DND-41 (cell line): ENCODE measurements around the gene PINLYP.

ENCODE experiments used
- ATAC-seq: fragments of 200-7000 bp; cut with Tn5 transposase; 3 replicates; pipeline ENCODE4 v1.9.1; 2021; ENCODE audit warnings: low read depth; ENCODE audit not compliant: insufficient read depth
- DNase-seq: peaks from one replicate; pipeline ENCODE4 v3.0.0-alpha.2; 2020
- H2AFZ ChIP-seq: 2 replicates; pipeline ENCODE4 v1.6.0; 2012; ENCODE audit warnings: low read depth, low read length
- H3K27ac ChIP-seq: 2 replicates; pipeline ENCODE4 v1.5.1; 2012; ENCODE audit warnings: low read length, inconsistent platforms
- H3K27me3 ChIP-seq: fragments of 200-600 bp; sonication (generic); 2 replicates; pipeline ENCODE4 v1.6.0; 2012; ENCODE audit warnings: low read length, mild to moderate bottlenecking, inconsistent platforms; ENCODE audit not compliant: insufficient read depth, poor library complexity
- H3K36me3 ChIP-seq: 2 replicates; pipeline ENCODE4 v1.5.1; 2012; ENCODE audit warnings: low read length, inconsistent platforms; ENCODE audit not compliant: insufficient read depth
- H3K4me1 ChIP-seq: 2 replicates; pipeline ENCODE4 v1.5.1; 2012; ENCODE audit warnings: mild to moderate bottlenecking, low read length; ENCODE audit not compliant: insufficient read depth
- H3K4me2 ChIP-seq: 2 replicates; pipeline ENCODE4 v1.6.0; 2012; ENCODE audit warnings: mild to moderate bottlenecking, moderate library complexity, low read length, inconsistent platforms; ENCODE audit not compliant: insufficient read depth
- H3K4me3 ChIP-seq, 2 experiments: fragments of 200-600 bp in 1 of 2; shearing (Covaris generic) in 1 of 2; 2 replicates each; pipeline ENCODE4 v1.5.1; 2012 to 2016; ENCODE audit warnings: inconsistent platforms in 2 of 2, low read length in 2 of 2, mild to moderate bottlenecking in 2 of 2, low read depth in 1 of 2, moderate library complexity in 1 of 2
- H3K79me2 ChIP-seq: 2 replicates; pipeline ENCODE4 v1.6.0; 2012; ENCODE audit warnings: low read length, inconsistent platforms; ENCODE audit not compliant: insufficient read depth
- H3K9ac ChIP-seq: 2 replicates; pipeline ENCODE4 v1.6.0; 2012; ENCODE audit warnings: low read depth, mild to moderate bottlenecking, inconsistent platforms, low read length, moderate library complexity
- H3K9me3 ChIP-seq: 2 replicates; pipeline ENCODE4 v1.5.1; 2012; ENCODE audit warnings: low read length, moderate library complexity, mild to moderate bottlenecking, inconsistent platforms; ENCODE audit not compliant: insufficient read depth, severe bottlenecking
- H4K20me1 ChIP-seq: 2 replicates; pipeline ENCODE4 v1.6.0; 2012; ENCODE audit warnings: low read length; ENCODE audit not compliant: insufficient read depth
- CTCF ChIP-seq: IDR thresholded peaks from 2 replicates; pipeline ENCODE4 v1.5.1; 2012; ENCODE audit warnings: borderline replicate concordance, low read length, moderate library complexity, mild to moderate bottlenecking; ENCODE audit not compliant: poor library complexity, severe bottlenecking; ENCODE audit errors: extremely low read depth
- EZH2 ChIP-seq: IDR thresholded peaks from 3 replicates; pipeline ENCODE4 v1.6.1; 2012; ENCODE audit warnings: borderline replicate concordance, low read depth, mild to moderate bottlenecking, moderate library complexity, low read length, inconsistent platforms; ENCODE audit not compliant: severe bottlenecking

The PINLYP gene

GRCh38 chr19:43619262-43620060 lies 43.9 kb downstream of the PINLYP start, which contains the start of gene ZNF428:
ZNF428 (minus strand) TSS chr19:43619629; CDS start chr19:43614304, 5,325 bp downstream.
- peaks cover 38% of the 10 kb centered on the region for H3K4me1 ChIP-seq
- peak within 1 kb of the TSS; percentile 86 for H3K4me2 ChIP-seq
- H3K9ac ChIP-seq, result peak within 1 kb of the TSS; percentile 91
- H3K9me3 ChIP-seq, result no peaks in the 10 kb centered on the region
- no peaks in the 10 kb centered on the region for H3K27me3 ChIP-seq
- ATAC-seq (peak; percentile 86), DNase-seq (peak; percentile 94)
- no peaks in the 10 kb centered on the region; the same call in 1 of the 2 replicates for H3K36me3 ChIP-seq
- H4K20me1 ChIP-seq, result peaks cover 20% of the 10 kb centered on the region; the same call in 1 of the 2 replicates
- no peak for TF ChIP-seq CTCF
- no peak for TF ChIP-seq EZH2
- peak within 1 kb of the TSS; percentile 72 to 94 for H3K4me3 ChIP-seq
- peaks cover 52% of the 10 kb centered on the region for H3K79me2 ChIP-seq
- peak within 1 kb of the TSS; percentile 98 for H2AFZ ChIP-seq
- H3K27ac ChIP-seq, result peak within 1 kb of the TSS; percentile 99

- peak overlapping the region; percentile 98 for H2AFZ ChIP-seq
Observed at GRCh38 chr19:43620061-43621001, 44.7 kb downstream of the PINLYP start.

GRCh38 chr19:43622070-43622469 lies 46.5 kb downstream of the PINLYP start:
- no peak overlapping the region for H3K27ac ChIP-seq
- peaks cover 30% of the 10 kb centered on the region for H3K4me1 ChIP-seq
- no peak overlapping the region for H3K4me2 ChIP-seq
- peaks cover 1% of the 10 kb centered on the region; the same call in 1 of the 2 replicates for H4K20me1 ChIP-seq
- DNase-seq (no peak), ATAC-seq (no peak)
- no peaks in the 10 kb centered on the region for H3K27me3 ChIP-seq
- no peak overlapping the region for H3K9ac ChIP-seq
- H3K36me3 ChIP-seq, result no peaks in the 10 kb centered on the region; the same call in 1 of the 2 replicates
- H3K4me3 ChIP-seq, result no peak overlapping the region
- no peak overlapping the region for H2AFZ ChIP-seq
- H3K79me2 ChIP-seq, result peaks cover 26% of the 10 kb centered on the region
- no peaks in the 10 kb centered on the region for H3K9me3 ChIP-seq
- TF ChIP-seq EZH2 (no peak), CTCF (no peak)

More at GRCh38 chr19:43620061-43621001, 44.7 kb downstream of the PINLYP start:
- Histone ChIP-seq H3K9me3 (no peaks in the 10 kb centered on the region), H3K36me3 (no peaks in the 10 kb centered on the region; the same call in 1 of the 2 replicates), H3K4me2 (peak overlapping the region; percentile 86), H3K4me3 (peak overlapping the region; percentile 72 to 94; a peak in 3 of 4 replicates), H3K4me1 (peaks cover 38% of the 10 kb centered on the region), H3K9ac (peak overlapping the region; percentile 91), H3K27me3 (no peaks in the 10 kb centered on the region), H3K79me2 (peaks cover 43% of the 10 kb centered on the region), H4K20me1 (peaks cover 15% of the 10 kb centered on the region; the same call in 1 of the 2 replicates), H3K27ac (peak overlapping the region; percentile 99)
- DNase-seq (no peak), ATAC-seq (no peak)
- TF ChIP-seq CTCF (no peak), EZH2 (no peak)
